NT2/D1 (cell line): ENCODE measurements around the gene TRABD2B.

ENCODE experiments used
- SUZ12 ChIP-seq: IDR thresholded peaks from 2 replicates; pipeline ENCODE4 v1.6.1; 2011; ENCODE audit not compliant: insufficient read length, insufficient read depth; ENCODE audit errors: extremely low read depth
- YY1 ChIP-seq: IDR thresholded peaks from 2 replicates; pipeline ENCODE4 v1.6.1; 2011; ENCODE audit not compliant: insufficient read length, insufficient read depth
- ZNF274 ChIP-seq: IDR thresholded peaks from 2 replicates; pipeline ENCODE4 v1.6.1; 2011; ENCODE audit warnings: mild to moderate bottlenecking, low read depth, low read length

DNA sequence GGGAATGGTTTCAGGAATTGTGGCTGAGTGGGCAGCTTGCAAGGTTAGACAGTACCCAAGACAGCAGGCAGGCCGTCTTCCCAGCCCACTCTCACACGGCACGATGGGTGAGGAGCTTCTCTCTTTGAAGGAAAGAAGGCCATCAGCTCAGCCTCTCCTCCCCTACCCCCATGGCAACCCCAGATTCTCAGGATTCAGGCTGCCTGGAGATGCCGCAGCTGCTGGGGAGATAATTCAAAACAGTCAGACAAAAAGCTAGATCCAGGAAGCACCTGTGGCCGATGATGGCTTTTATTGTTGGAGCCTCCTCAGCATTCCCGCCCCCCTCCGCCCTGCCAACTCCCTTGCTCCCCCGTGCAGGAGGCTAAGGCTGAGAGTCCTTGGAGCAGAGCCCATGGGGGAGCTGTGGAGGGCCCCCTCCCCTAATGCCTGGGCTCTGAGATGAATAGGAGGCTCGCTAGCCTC, 220.5 kb downstream of the TRABD2B start:
- TF ChIP-seq ZNF274 (no peak), SUZ12 (no peak), YY1 (no peak)
